NCI-H2107 treated with DMSO at 0.1 percent for 48 hours (cell line): Measurements from ENCODE around the gene SHC1.
"Not testable (repeated sequence)": the region's sequence is repeated elsewhere in the genome, so short reads cannot be mapped to it uniquely, and the experiment has no call there.

Experiments
- DNase-seq: peaks from one replicate; lab custom pipeline; 2025; ENCODE audit not compliant: unreplicated experiment; lab: John Stamatoyannopoulos, UW

SHC1 gene

GRCh38 chr1:154996966-154997701 lies 26.6 kb upstream of the SHC1 start:
- DNase-seq: no peak

- DNase-seq: peak; percentile 37
Observed at GRCh38 chr1:154995301-154995983, 24.9 kb upstream of the SHC1 start.

- no peak for DNase-seq
Observed at GRCh38 chr1:154994591-154994990, 24.0 kb upstream of the SHC1 start.

- no peak for DNase-seq
Observed at GRCh38 chr1:154994269-154994587, 23.7 kb upstream of the SHC1 start.

- no peak for DNase-seq
Observed at GRCh38 chr1:154993572-154994268, 23.2 kb upstream of the SHC1 start, which contains the start of gene LENEP. Gene LENEP, plus strand, starts transcription at chr1:154993586. Its CDS starts 22 bp downstream, at chr1:154993608.

- DNase-seq: no peak
Observed at GRCh38 chr1:154992721-154993571, 22.4 kb upstream of the SHC1 start.

GRCh38 chr1:154990276-154990675 lies 19.7 kb upstream of the SHC1 start:
- no peak for DNase-seq

GRCh38 chr1:154989195-154989860 lies 18.8 kb upstream of the SHC1 start:
- DNase-seq: no peak

GRCh38 chr1:154988058-154988954 lies 17.8 kb upstream of the SHC1 start:
- no peak for DNase-seq

- DNase-seq: no peak
Observed at GRCh38 chr1:154987326-154987725, 16.8 kb upstream of the SHC1 start.

- DNase-seq: not testable (repeated sequence)
Observed at GRCh38 chr1:154986736-154987135, 16.2 kb upstream of the SHC1 start.

- DNase-seq: no peak
Observed at GRCh38 chr1:154983776-154984466, 13.4 kb upstream of the SHC1 start.

GRCh38 chr1:154982897-154983648 lies 12.5 kb upstream of the SHC1 start, which contains the start of gene FLAD1:
Gene FLAD1, plus strand, starts transcription at chr1:154983344. Its CDS starts 351 bp downstream, at chr1:154983695.
- DNase-seq: peak; percentile 100

GRCh38 chr1:154982341-154982740 lies 11.8 kb upstream of the SHC1 start:
- peak; percentile 33 for DNase-seq

GRCh38 chr1:154978360-154978759 lies 7.8 kb upstream of the SHC1 start:
- DNase-seq: no peak

GRCh38 chr1:154977762-154978161 lies 7.2 kb upstream of the SHC1 start:
- DNase-seq: not testable (repeated sequence)

- no peak for DNase-seq
Observed at GRCh38 chr1:154975409-154976059, 5.0 kb upstream of the SHC1 start.
